ENCODE results near the gene GPRIN3. TPM values are rescaled to one million over a fixed set of nuclear protein-coding genes. Genes with fewer than 3 reads are reported as not detected.

Gene GPRIN3
- total and polyA plus RNA-seq, 4 experiments from 2014 or later: 6.9 to 32.5 (median 25.7) TPM

DNA sequence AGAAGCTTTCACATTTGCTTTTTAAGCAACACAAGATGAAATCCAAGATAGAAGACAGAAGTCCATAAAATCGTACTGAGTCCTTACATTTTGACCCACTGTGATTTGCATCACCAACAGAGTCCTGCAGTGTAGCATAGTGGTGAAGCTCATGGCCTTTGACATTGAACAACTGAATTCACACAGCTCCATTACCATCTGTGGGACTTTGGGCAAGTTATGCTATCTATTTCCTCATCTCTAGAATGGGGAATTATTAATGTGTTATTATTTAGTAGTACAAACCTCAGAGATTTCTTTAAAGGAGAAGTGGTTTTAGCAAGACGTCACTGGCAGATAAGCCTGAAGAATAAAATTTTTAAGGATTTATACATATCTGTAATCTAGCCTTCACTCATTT is 10.7 kb downstream of the GPRIN3 start:
- H3K9me3 Mint-ChIP-seq: peaks cover 0 to 2% (median under 1%) of the 10 kb centered on the region in 8 donors
- CTCF ChIA-PET (ENCODE audit: partially characterized antibody): interaction anchor here (1.0 to 14.5 kb wide), 7 partner anchors 8 to 72 kb away, joined by 3 to 285 read pairs (median 12); partner anchors contain the start of gene GPRIN3
- Histone ChIP-seq H3K27ac (ENCODE audit: low read depth, low read length) (peak overlapping the region; percentile 83), H3K4me1 (ENCODE audit: insufficient read depth, low read length) (peaks cover 92% of the 10 kb centered on the region), H3K36me3 (ENCODE audit: insufficient read depth, low read length) (no peaks in the 10 kb centered on the region), H3K9me3 (ENCODE audit: control insufficient read depth in 1 of 2, low read length in 2 of 2) (no peaks in the 10 kb centered on the region), H3K27me3 (ENCODE audit: insufficient read depth, low read length) (no peaks in the 10 kb centered on the region), H3K4me3 (ENCODE audit: low read length in 2 of 2) (no peak overlapping the region)
- peaks cover 19 to 25% of the 10 kb centered on the region in 2 donors for H3K36me3 Mint-ChIP-seq
- POLR2A ChIA-PET (ENCODE audit: partially characterized antibody): interaction anchor here (2.1 to 15.1 kb wide), 5 partner anchors 10 to 41 kb away, joined by 6 to 453 read pairs (median 53); partner anchors contain the start of gene GPRIN3
- intact Hi-C loops (cut with micrococcal nuclease): no loop called here
- H3K27ac Mint-ChIP-seq: peak overlapping the region; percentile 87 to 99 (median 98)
- peaks cover 60 to 98% (median 75%) of the 10 kb centered on the region in 4 donors for H3K4me1 Mint-ChIP-seq
- peak overlapping the region; percentile 54 to 95 (median 79) for H3K4me3 Mint-ChIP-seq
- no peaks in the 10 kb centered on the region for H3K27me3 Mint-ChIP-seq
- DNase-seq: no peak

DNA sequence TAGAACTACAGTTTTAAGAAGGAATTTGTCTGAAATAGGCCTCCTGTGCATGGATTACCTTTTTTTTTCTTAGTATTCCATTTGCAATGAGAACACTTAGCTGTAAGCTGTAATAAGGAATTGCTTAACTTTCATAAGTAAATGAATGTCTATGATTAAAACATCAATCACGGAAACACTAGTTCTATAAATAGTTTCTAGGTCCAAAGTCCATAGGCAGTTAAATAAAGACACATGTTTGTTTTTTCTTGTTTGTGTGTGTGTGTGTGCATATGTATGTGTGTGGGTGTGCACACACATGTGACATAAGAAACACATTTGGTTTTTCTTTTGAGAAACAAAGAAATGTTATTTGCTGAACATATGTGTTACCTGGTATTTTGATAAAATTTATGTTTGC is 11.2 kb downstream of the GPRIN3 start:
- Mint-ChIP-seq H3K9me3 (peaks cover 0 to 4% (median under 1%) of the 10 kb centered on the region in 8 donors), H3K27me3 (no peaks in the 10 kb centered on the region), H3K4me1 (peaks cover 61 to 98% (median 75%) of the 10 kb centered on the region in 4 donors), H3K4me3 (peak overlapping the region in 7 of 8 donors; percentile 29 to 95 (median 76)), H3K36me3 (peaks cover 22 to 27% of the 10 kb centered on the region in 2 donors), H3K27ac (peak overlapping the region; percentile 87 to 99 (median 98))
- ChIA-PET POLR2A (ENCODE audit: partially characterized antibody) (interaction anchor here (5.0 to 15.1 kb wide), 4 partner anchors 9 to 41 kb away, joined by 43 to 453 read pairs (median 114); partner anchors contain the start of gene GPRIN3), CTCF (ENCODE audit: partially characterized antibody) (interaction anchor here (1.0 to 14.5 kb wide), 6 partner anchors 8 to 72 kb away, joined by 3 to 285 read pairs (median 10); no protein-coding TSS in a partner anchor)
- peaks cover 92% of the 10 kb centered on the region for H3K4me1 ChIP-seq (ENCODE audit: insufficient read depth, low read length)
- H3K27ac ChIP-seq (ENCODE audit: low read depth, low read length): peak overlapping the region; percentile 83
- H3K27me3 ChIP-seq (ENCODE audit: insufficient read depth, low read length): no peaks in the 10 kb centered on the region
- H3K4me3 ChIP-seq (ENCODE audit: low read length in 2 of 2): peak overlapping the region in 1 of 2 donors; percentile 4
- no peaks in the 10 kb centered on the region for H3K9me3 ChIP-seq (ENCODE audit: control insufficient read depth in 1 of 2, low read length in 2 of 2)
- no peaks in the 10 kb centered on the region for H3K36me3 ChIP-seq (ENCODE audit: insufficient read depth, low read length)
- DNase-seq: no peak
- intact Hi-C loops (cut with micrococcal nuclease): no loop called here

DNA sequence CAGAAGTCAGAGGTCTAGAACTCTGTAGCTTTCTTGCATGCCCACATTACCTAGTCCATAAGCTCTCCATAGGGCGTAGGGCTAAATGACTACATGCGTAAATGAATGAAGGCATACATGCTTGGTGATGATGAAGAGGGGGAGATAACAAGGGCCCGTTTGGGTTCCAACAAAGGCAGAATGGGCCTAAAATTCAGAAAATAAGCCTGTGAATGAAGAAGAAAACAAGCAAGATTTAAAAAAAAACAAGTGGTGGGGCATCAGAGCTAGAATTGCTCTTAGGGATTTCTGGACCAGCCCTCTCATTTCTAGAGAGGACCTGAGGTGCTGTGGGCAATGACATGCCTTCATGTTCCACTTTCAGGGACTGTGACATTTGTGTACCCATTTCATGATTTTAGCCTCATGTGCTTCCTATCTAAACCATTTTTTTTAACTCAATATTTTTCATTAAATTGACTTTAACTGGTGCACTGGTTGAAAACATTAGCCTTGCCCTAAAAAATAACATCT is 12.1 kb downstream of the GPRIN3 start:
- peaks cover 61 to 98% (median 76%) of the 10 kb centered on the region in 4 donors for H3K4me1 Mint-ChIP-seq
- no peaks in the 10 kb centered on the region for H3K27me3 Mint-ChIP-seq
- peak overlapping the region; percentile 70 for H3K27ac ChIP-seq (ENCODE audit: low read depth, low read length)
- POLR2A ChIA-PET (ENCODE audit: partially characterized antibody): interaction anchor here (1.4 to 3.3 kb wide), 12 partner anchors 7 to 175 kb away, joined by 3 to 124 read pairs (median 22); partner anchors contain the start of gene GPRIN3
- no peak for DNase-seq
- peaks cover 0 to 4% (median under 1%) of the 10 kb centered on the region in 8 donors for H3K9me3 Mint-ChIP-seq
- peak overlapping the region; percentile 32 to 91 (median 80) for H3K4me3 Mint-ChIP-seq
- H3K4me1 ChIP-seq (ENCODE audit: insufficient read depth, low read length): peaks cover 92% of the 10 kb centered on the region
- peak overlapping the region; percentile 94 to 98 (median 97) for H3K27ac Mint-ChIP-seq
- intact Hi-C loops (cut with micrococcal nuclease): loop anchor here (2.0 kb wide), 1 partner anchor 41 kb away; no protein-coding TSS in a partner anchor
- CTCF ChIA-PET (ENCODE audit: partially characterized antibody): interaction anchor here (1.9 to 14.5 kb wide), 6 partner anchors 7 to 69 kb away, joined by 8 to 285 read pairs (median 11); partner anchors contain the start of gene GPRIN3
- no peaks in the 10 kb centered on the region for H3K9me3 ChIP-seq (ENCODE audit: control insufficient read depth in 1 of 2, low read length in 2 of 2)
- no peaks in the 10 kb centered on the region for H3K27me3 ChIP-seq (ENCODE audit: insufficient read depth, low read length)
- peaks cover 22 to 35% of the 10 kb centered on the region in 2 donors for H3K36me3 Mint-ChIP-seq
- no peaks in the 10 kb centered on the region for H3K36me3 ChIP-seq (ENCODE audit: insufficient read depth, low read length)
- peak overlapping the region in 1 of 2 donors; percentile 2 for H3K4me3 ChIP-seq (ENCODE audit: low read length in 2 of 2)

DNA sequence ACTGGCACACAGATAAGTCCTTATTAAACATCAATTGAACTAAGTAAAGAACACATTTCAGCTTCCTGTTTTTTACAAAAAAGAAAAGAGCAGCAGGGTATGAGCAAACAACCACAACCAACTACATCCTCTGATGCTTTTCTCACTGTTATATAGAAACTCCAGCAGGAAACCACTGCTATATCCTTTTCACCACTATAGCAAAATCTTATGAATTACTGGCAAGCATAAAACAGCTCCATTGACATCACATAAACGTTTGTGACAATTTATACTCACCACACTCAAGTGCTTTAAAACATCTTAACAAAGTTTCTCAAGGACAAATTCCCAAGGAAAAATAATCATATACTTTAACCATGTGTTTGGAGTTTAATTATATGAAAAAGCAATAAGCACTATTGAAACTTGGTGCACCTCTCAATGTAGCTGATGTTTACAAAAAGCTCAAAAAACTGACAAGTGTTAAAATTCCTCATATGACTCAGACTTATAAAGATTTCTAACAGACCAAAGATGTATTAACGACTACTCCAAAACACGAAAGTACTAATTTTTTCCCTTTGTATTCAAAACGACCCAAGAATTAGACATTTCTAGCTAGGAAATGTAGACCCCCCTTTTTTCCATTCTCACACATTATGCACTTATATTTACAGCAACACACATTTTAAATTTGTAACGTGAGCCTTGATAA is 12.9 kb downstream of the GPRIN3 start:
- peaks cover 0 to 4% (median under 1%) of the 10 kb centered on the region in 8 donors for H3K9me3 Mint-ChIP-seq
- H3K4me3 Mint-ChIP-seq: peak overlapping the region; percentile 70 to 91 (median 80)
- Histone ChIP-seq H3K27me3 (ENCODE audit: insufficient read depth, low read length) (no peaks in the 10 kb centered on the region), H3K4me3 (ENCODE audit: low read length in 2 of 2) (peak overlapping the region in 1 of 2 donors; percentile 51), H3K27ac (ENCODE audit: low read depth, low read length) (peak overlapping the region; percentile 70), H3K9me3 (ENCODE audit: control insufficient read depth in 1 of 2, low read length in 2 of 2) (no peaks in the 10 kb centered on the region), H3K36me3 (ENCODE audit: insufficient read depth, low read length) (no peaks in the 10 kb centered on the region), H3K4me1 (ENCODE audit: insufficient read depth, low read length) (peaks cover 92% of the 10 kb centered on the region)
- intact Hi-C loops (cut with micrococcal nuclease): loop anchor here (1.0 to 2.0 kb wide), 3 partner anchors 9 to 40 kb away; no protein-coding TSS in a partner anchor
- peak; percentile 62 to 87 (median 79) for DNase-seq
- CTCF ChIA-PET (ENCODE audit: partially characterized antibody): interaction anchor here (1.1 to 14.5 kb wide), 9 partner anchors 8 to 124 kb away, joined by 3 to 285 read pairs (median 9); partner anchors contain the start of gene GPRIN3
- H3K36me3 Mint-ChIP-seq: peaks cover 22 to 37% of the 10 kb centered on the region in 2 donors
- H3K27me3 Mint-ChIP-seq: no peaks in the 10 kb centered on the region
- peaks cover 63 to 98% (median 78%) of the 10 kb centered on the region in 4 donors for H3K4me1 Mint-ChIP-seq
- peak overlapping the region; percentile 94 to 98 (median 97) for H3K27ac Mint-ChIP-seq
- POLR2A ChIA-PET (ENCODE audit: partially characterized antibody): interaction anchor here (1.0 to 3.3 kb wide), 22 partner anchors 8 to 471 kb away, joined by 3 to 124 read pairs (median 8); partner anchors contain the start of gene GPRIN3

DNA sequence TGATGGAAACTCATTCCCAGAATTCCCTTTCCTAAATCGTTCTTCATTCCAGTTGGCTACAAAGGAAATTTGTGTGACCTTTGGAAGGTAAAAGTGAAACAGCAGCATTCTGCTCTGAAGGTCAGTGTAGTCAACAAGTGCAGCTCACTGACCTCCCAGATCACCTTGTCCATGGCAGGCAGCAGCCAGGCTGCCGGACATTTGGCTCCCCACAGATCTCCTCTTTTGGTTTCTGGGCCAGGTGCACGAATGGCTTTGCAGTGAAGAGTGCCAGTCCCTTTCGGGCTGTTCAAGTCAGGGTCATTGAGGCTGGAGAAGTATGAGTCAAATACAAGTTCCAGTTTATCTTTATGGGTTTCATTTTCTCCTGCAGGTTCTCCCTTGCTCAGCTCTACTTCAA is 14.3 kb downstream of the GPRIN3 start:
- ChIA-PET POLR2A (ENCODE audit: partially characterized antibody) (interaction anchor here (0.8 to 3.3 kb wide), 15 partner anchors 9 to 49 kb away, joined by 3 to 124 read pairs (median 20); partner anchors contain the start of gene GPRIN3), CTCF (ENCODE audit: partially characterized antibody) (interaction anchor here (1.2 to 14.5 kb wide), 6 partner anchors 9 to 67 kb away, joined by 3 to 285 read pairs (median 11); partner anchors contain the start of gene GPRIN3)
- Mint-ChIP-seq H3K36me3 (peaks cover 22 to 38% of the 10 kb centered on the region in 2 donors), H3K27ac (peak overlapping the region; percentile 94 to 98 (median 97)), H3K9me3 (peaks cover 0 to 4% (median under 1%) of the 10 kb centered on the region in 8 donors), H3K4me1 (peaks cover 72 to 98% (median 82%) of the 10 kb centered on the region in 4 donors), H3K4me3 (peak overlapping the region; percentile 74 to 91 (median 80)), H3K27me3 (no peaks in the 10 kb centered on the region)
- Histone ChIP-seq H3K4me3 (ENCODE audit: low read length in 2 of 2) (peak overlapping the region; percentile 30 to 51), H3K27me3 (ENCODE audit: insufficient read depth, low read length) (no peaks in the 10 kb centered on the region), H3K9me3 (ENCODE audit: control insufficient read depth in 1 of 2, low read length in 2 of 2) (no peaks in the 10 kb centered on the region), H3K36me3 (ENCODE audit: insufficient read depth, low read length) (no peaks in the 10 kb centered on the region), H3K27ac (ENCODE audit: low read depth, low read length) (peak overlapping the region; percentile 70), H3K4me1 (ENCODE audit: insufficient read depth, low read length) (peaks cover 98% of the 10 kb centered on the region)
- DNase-seq: no peak
- intact Hi-C loops (cut with micrococcal nuclease): no loop called here

DNA sequence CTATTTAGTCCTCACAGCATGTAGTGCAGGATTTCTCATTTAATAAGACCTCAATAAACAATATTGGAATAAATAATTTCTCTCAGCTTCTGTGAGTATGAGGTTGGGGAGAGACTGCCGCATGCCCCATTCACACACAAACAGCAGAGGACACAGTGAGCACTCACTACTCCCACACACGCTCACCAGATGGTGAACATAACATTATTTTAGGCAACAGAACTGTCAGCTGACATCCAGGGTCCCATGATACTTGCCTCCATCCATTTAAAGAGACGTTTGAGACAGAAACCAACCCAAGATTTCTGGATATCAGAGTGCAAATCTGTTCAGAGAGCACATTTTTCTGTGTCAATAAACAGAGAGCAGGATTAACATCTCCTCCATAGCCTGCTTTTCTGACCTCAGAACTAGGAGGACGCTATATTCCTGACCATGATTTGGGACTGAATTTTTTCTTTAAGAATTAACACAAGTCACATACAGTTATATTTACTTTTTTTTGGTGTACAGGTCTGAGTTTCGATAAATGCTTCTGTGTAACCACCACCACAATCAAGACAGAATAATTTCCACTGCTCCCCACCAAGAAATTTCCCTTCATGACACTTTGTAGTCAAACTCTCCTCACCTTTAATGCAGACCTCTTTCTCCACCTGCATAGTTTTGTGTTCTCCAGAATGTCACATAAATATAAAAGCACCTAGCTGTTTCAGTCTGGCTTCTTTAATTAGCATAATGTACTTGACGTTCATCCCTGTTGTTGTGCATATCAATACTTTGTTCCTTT is 16.7 kb downstream of the GPRIN3 start:
- H3K9me3 ChIP-seq (ENCODE audit: control insufficient read depth in 1 of 2, low read length in 2 of 2): no peaks in the 10 kb centered on the region
- H3K4me3 ChIP-seq (ENCODE audit: low read length in 2 of 2): peak overlapping the region in 1 of 2 donors; percentile 31
- Mint-ChIP-seq H3K9me3 (peaks cover 0 to 4% (median under 1%) of the 10 kb centered on the region in 8 donors), H3K36me3 (peaks cover 22 to 37% of the 10 kb centered on the region in 2 donors), H3K4me3 (peak overlapping the region; percentile 72 to 92 (median 83)), H3K27me3 (no peaks in the 10 kb centered on the region), H3K27ac (peak overlapping the region in 6 of 7 donors; percentile 96 to 97 (median 96)), H3K4me1 (peaks cover 78 to 98% (median 88%) of the 10 kb centered on the region in 4 donors)
- H3K27ac ChIP-seq (ENCODE audit: low read depth, low read length): peak overlapping the region; percentile 67
- intact Hi-C loops (cut with micrococcal nuclease): loop anchor here (1.0 kb wide), 1 partner anchor 7 kb away; no protein-coding TSS in a partner anchor
- ChIA-PET CTCF (ENCODE audit: partially characterized antibody) (interaction anchor here (1.9 to 10.5 kb wide), 4 partner anchors 9 to 33 kb away, joined by 4 to 160 read pairs (median 19); partner anchors contain the start of gene GPRIN3), POLR2A (ENCODE audit: partially characterized antibody) (interaction anchor here (0.6 to 10.5 kb wide), 10 partner anchors 7 to 1007 kb away, joined by 3 to 453 read pairs (median 4); partner anchors contain the start of gene GPRIN3)
- H3K4me1 ChIP-seq (ENCODE audit: insufficient read depth, low read length): peaks cover 98% of the 10 kb centered on the region
- DNase-seq: peak in 4 of 5 donors; percentile 42 to 57 (median 46)
- no peaks in the 10 kb centered on the region for H3K27me3 ChIP-seq (ENCODE audit: insufficient read depth, low read length)
- H3K36me3 ChIP-seq (ENCODE audit: insufficient read depth, low read length): no peaks in the 10 kb centered on the region
